ENCODE measurements around the gene STMP1.

The STMP1 gene

GRCh38 chr7:135645296-135645904 is 16.9 kb upstream of the STMP1 start:
- Histone ChIP-seq H3K9ac (ENCODE audit: low read length) (no peak overlapping the region), H3K79me2 (ENCODE audit: insufficient read depth, low read length) (no peaks in the 10 kb centered on the region), H3K9me3 (ENCODE audit: insufficient read depth, low read length) (no peaks in the 10 kb centered on the region), H2AFZ (ENCODE audit: low read depth, low read length, severe bottlenecking) (no peak overlapping the region), H3K4me2 (ENCODE audit: low read depth, low read length, poor library complexity, severe bottlenecking) (no peak overlapping the region), H3K27ac (ENCODE audit: low read depth, low read length) (no peak overlapping the region), H3K9me2 (replicated peaks; ENCODE audit: insufficient read depth, low read length) (no peaks in the 10 kb centered on the region), H3F3A (ENCODE audit: insufficient read depth) (peaks cover 12% of the 10 kb centered on the region; the same call in 1 of the 2 replicates), H3K4me3 (ENCODE audit: insufficient read depth, low read length, poor library complexity, severe bottlenecking) (no peak overlapping the region), H4K20me1 (ENCODE audit: low read depth, low read length) (no peaks in the 10 kb centered on the region), H3K27me3 (ENCODE audit: low read length) (no peaks in the 10 kb centered on the region), H3K36me3 (ENCODE audit: low read length) (peaks cover 28% of the 10 kb centered on the region; the same call in 1 of the 2 replicates)
- TF ChIP-seq, protein P1, sequence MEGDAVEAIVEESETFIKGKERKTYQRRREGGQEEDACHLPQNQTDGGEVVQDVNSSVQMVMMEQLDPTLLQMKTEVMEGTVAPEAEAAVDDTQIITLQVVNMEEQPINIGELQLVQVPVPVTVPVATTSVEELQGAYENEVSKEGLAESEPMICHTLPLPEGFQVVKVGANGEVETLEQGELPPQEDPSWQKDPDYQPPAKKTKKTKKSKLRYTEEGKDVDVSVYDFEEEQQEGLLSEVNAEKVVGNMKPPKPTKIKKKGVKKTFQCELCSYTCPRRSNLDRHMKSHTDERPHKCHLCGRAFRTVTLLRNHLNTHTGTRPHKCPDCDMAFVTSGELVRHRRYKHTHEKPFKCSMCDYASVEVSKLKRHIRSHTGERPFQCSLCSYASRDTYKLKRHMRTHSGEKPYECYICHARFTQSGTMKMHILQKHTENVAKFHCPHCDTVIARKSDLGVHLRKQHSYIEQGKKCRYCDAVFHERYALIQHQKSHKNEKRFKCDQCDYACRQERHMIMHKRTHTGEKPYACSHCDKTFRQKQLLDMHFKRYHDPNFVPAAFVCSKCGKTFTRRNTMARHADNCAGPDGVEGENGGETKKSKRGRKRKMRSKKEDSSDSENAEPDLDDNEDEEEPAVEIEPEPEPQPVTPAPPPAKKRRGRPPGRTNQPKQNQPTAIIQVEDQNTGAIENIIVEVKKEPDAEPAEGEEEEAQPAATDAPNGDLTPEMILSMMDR (IDR thresholded peaks at IDR 0.05; ENCODE audit: insufficient read depth, low read length, poor library complexity, severe bottlenecking): peak; percentile 52
- no peak for TF ChIP-seq EZH2phosphoT487 (conservative IDR thresholded peaks at IDR 0.05; ENCODE audit: low read length)

DNA sequence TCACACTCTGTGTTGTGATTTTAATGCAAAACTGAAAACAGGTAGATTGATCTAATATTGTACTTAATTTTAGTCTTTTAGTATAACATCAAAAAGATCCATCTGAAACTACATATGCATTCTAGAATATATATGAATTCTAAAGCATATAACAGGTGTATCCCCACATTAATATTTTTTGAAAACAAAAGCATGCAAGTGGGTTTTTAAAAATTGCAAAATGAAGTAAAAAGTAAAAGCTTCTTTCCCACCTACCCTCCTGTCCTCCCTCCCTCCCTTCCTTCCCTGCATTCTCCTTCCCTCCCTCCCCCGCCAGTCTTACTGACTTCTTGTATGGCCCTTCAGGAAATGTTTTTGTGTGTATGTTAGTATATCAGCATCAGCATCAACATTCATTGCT is 14.6 kb upstream of the STMP1 start:
- H3K9ac ChIP-seq (ENCODE audit: low read length): no peak overlapping the region
- no peak overlapping the region for H2AFZ ChIP-seq (ENCODE audit: low read depth, low read length, severe bottlenecking)
- no peaks in the 10 kb centered on the region for H3K9me2 ChIP-seq (replicated peaks; ENCODE audit: insufficient read depth, low read length)
- no peak overlapping the region for H3K4me3 ChIP-seq (ENCODE audit: insufficient read depth, low read length, poor library complexity, severe bottlenecking)
- H3K27ac ChIP-seq (ENCODE audit: low read depth, low read length): no peak overlapping the region
- no peaks in the 10 kb centered on the region for H4K20me1 ChIP-seq (ENCODE audit: low read depth, low read length)
- no peaks in the 10 kb centered on the region for H3K79me2 ChIP-seq (ENCODE audit: insufficient read depth, low read length)
- TF ChIP-seq, protein P1 (IDR thresholded peaks at IDR 0.05; ENCODE audit: insufficient read depth, low read length, poor library complexity, severe bottlenecking): no peak
- peaks cover 28% of the 10 kb centered on the region; the same call in 1 of the 2 replicates for H3K36me3 ChIP-seq (ENCODE audit: low read length)
- H3F3A ChIP-seq (ENCODE audit: insufficient read depth): peaks cover 15% of the 10 kb centered on the region; the same call in 1 of the 2 replicates
- no peak overlapping the region for H3K4me2 ChIP-seq (ENCODE audit: low read depth, low read length, poor library complexity, severe bottlenecking)
- no peaks in the 10 kb centered on the region for H3K27me3 ChIP-seq (ENCODE audit: low read length)
- H3K9me3 ChIP-seq (ENCODE audit: insufficient read depth, low read length): no peaks in the 10 kb centered on the region

DNA sequence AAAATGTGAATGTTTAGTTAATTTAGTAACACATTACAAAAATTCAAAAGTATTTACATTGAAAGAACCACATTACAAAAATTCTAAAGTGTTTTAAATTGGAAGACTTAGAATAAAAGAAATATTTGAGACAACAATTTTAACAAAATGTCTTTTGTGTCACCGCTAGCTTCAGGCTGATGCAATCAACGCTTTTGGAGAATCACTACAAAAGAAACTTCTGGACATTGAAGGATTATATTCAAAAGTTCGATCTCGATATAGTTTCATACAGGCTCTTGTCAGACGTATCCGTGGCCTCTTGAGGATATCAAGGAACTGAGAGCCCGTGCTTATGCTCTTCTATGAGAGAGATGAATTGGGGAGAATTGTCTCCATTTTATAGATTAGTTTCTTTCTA is 14.1 kb upstream of the STMP1 start:
- Histone ChIP-seq H4K20me1 (ENCODE audit: low read depth, low read length) (no peaks in the 10 kb centered on the region), H3F3A (ENCODE audit: insufficient read depth) (peaks cover 13% of the 10 kb centered on the region; the same call in 1 of the 2 replicates), H3K4me2 (ENCODE audit: low read depth, low read length, poor library complexity, severe bottlenecking) (no peak overlapping the region), H3K79me2 (ENCODE audit: insufficient read depth, low read length) (no peaks in the 10 kb centered on the region), H3K9ac (ENCODE audit: low read length) (no peak overlapping the region), H3K27me3 (ENCODE audit: low read length) (no peaks in the 10 kb centered on the region), H2AFZ (ENCODE audit: low read depth, low read length, severe bottlenecking) (no peak overlapping the region), H3K9me3 (ENCODE audit: insufficient read depth, low read length) (no peaks in the 10 kb centered on the region), H3K27ac (ENCODE audit: low read depth, low read length) (no peak overlapping the region), H3K4me3 (ENCODE audit: insufficient read depth, low read length, poor library complexity, severe bottlenecking) (no peak overlapping the region), H3K36me3 (ENCODE audit: low read length) (peaks cover 28% of the 10 kb centered on the region; the same call in 1 of the 2 replicates), H3K9me2 (replicated peaks; ENCODE audit: insufficient read depth, low read length) (no peaks in the 10 kb centered on the region)
- TF ChIP-seq, protein P1 (IDR thresholded peaks at IDR 0.05; ENCODE audit: insufficient read depth, low read length, poor library complexity, severe bottlenecking): no peak
- no peak for TF ChIP-seq EZH2phosphoT487 (conservative IDR thresholded peaks at IDR 0.05; ENCODE audit: low read length)

All from SU-DHL-6 (cell line).